ENCODE data around the gene KCND3. TPM values are rescaled to one million over a fixed set of nuclear protein-coding genes. Genes with fewer than 3 reads are reported as not detected.

Gene KCND3
- total RNA-seq, 1 donor from 2014 or later = 0.15 TPM

GRCh38 chr1:111888740-111889376 is 100.6 kb downstream of the KCND3 start:
- H3K9me3 Mint-ChIP-seq (ENCODE audit: unreplicated experiment) = no peaks in the 10 kb centered on the region
- H3K4me1 Mint-ChIP-seq (ENCODE audit: unreplicated experiment) = peaks cover 12% of the 10 kb centered on the region
- H3K27me3 Mint-ChIP-seq (ENCODE audit: unreplicated experiment) = peaks cover 3% of the 10 kb centered on the region
- DNase-seq (ENCODE audit: low spot score) = no peak
- H3K36me3 Mint-ChIP-seq (ENCODE audit: low read depth, unreplicated experiment) = no peaks in the 10 kb centered on the region
- no peak overlapping the region for H3K27ac Mint-ChIP-seq (ENCODE audit: unreplicated experiment)
- TF ChIP-seq, protein P1, sequence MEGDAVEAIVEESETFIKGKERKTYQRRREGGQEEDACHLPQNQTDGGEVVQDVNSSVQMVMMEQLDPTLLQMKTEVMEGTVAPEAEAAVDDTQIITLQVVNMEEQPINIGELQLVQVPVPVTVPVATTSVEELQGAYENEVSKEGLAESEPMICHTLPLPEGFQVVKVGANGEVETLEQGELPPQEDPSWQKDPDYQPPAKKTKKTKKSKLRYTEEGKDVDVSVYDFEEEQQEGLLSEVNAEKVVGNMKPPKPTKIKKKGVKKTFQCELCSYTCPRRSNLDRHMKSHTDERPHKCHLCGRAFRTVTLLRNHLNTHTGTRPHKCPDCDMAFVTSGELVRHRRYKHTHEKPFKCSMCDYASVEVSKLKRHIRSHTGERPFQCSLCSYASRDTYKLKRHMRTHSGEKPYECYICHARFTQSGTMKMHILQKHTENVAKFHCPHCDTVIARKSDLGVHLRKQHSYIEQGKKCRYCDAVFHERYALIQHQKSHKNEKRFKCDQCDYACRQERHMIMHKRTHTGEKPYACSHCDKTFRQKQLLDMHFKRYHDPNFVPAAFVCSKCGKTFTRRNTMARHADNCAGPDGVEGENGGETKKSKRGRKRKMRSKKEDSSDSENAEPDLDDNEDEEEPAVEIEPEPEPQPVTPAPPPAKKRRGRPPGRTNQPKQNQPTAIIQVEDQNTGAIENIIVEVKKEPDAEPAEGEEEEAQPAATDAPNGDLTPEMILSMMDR (IDR thresholded peaks at IDR 0.05; ENCODE audit: unreplicated experiment) = no peak
- no peak overlapping the region for H3K4me3 Mint-ChIP-seq (ENCODE audit: unreplicated experiment)

DNA sequence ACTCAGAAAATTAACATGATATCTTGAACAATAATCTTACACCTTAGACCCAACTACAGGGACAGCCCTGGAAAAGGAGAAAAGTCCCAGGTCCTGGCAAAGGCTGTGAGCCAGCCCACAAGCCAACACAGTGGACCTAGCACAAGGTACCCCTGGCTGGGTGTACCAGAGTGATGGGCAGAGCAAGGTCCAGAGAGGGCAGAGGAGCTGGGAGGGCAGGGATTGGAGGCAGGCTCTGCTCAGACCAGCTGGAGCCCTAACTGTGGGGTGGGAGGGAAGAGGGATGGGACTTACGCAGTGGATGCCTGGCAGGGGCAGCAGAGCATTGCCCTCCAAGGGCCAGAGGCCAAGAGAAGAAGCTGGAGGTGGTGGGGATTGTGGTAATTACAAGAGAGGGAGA is 101.6 kb downstream of the KCND3 start:
- no peak overlapping the region for H3K4me3 Mint-ChIP-seq (ENCODE audit: unreplicated experiment)
- H3K36me3 Mint-ChIP-seq (ENCODE audit: low read depth, unreplicated experiment) = no peaks in the 10 kb centered on the region
- no peak overlapping the region for H3K27ac Mint-ChIP-seq (ENCODE audit: unreplicated experiment)
- H3K9me3 Mint-ChIP-seq (ENCODE audit: unreplicated experiment) = no peaks in the 10 kb centered on the region
- DNase-seq (ENCODE audit: low spot score) = no peak
- H3K4me1 Mint-ChIP-seq (ENCODE audit: unreplicated experiment) = peaks cover 12% of the 10 kb centered on the region
- TF ChIP-seq, protein P1 (IDR thresholded peaks at IDR 0.05; ENCODE audit: unreplicated experiment) = no peak
- H3K27me3 Mint-ChIP-seq (ENCODE audit: unreplicated experiment) = peaks cover 4% of the 10 kb centered on the region

GRCh38 chr1:111887385-111887784 is 102.1 kb downstream of the KCND3 start:
- TF ChIP-seq, protein P1 (IDR thresholded peaks at IDR 0.05; ENCODE audit: unreplicated experiment) = no peak
- DNase-seq (ENCODE audit: low spot score) = no peak
- H3K4me1 Mint-ChIP-seq (ENCODE audit: unreplicated experiment) = peaks cover 12% of the 10 kb centered on the region
- no peaks in the 10 kb centered on the region for H3K36me3 Mint-ChIP-seq (ENCODE audit: low read depth, unreplicated experiment)
- H3K27me3 Mint-ChIP-seq (ENCODE audit: unreplicated experiment) = peaks cover 6% of the 10 kb centered on the region
- H3K27ac Mint-ChIP-seq (ENCODE audit: unreplicated experiment) = no peak overlapping the region
- H3K9me3 Mint-ChIP-seq (ENCODE audit: unreplicated experiment) = no peaks in the 10 kb centered on the region
- H3K4me3 Mint-ChIP-seq (ENCODE audit: unreplicated experiment) = no peak overlapping the region

DNA sequence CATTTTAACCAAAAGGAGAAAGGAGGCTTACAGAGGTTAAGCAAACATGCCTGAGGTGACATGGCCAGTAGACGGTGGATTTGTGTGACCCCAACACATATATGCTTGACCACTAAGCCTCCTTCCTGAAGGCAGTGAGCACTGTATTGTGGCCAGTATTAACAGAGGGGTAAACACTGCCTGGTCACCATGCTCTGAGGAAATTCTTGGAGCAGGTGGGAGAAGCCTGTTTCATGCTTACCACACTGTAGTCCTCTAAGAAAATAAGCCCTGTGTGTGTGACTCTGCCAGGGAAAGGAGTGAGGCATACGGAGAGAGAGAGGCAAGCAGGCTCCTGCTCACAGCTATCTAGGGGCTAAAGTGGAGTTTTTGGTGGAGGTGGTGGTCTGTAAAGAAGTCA is 102.7 kb downstream of the KCND3 start:
- Mint-ChIP-seq H3K27ac (ENCODE audit: unreplicated experiment) (no peak overlapping the region), H3K4me1 (ENCODE audit: unreplicated experiment) (peaks cover 12% of the 10 kb centered on the region), H3K4me3 (ENCODE audit: unreplicated experiment) (no peak overlapping the region), H3K36me3 (ENCODE audit: low read depth, unreplicated experiment) (no peaks in the 10 kb centered on the region), H3K27me3 (ENCODE audit: unreplicated experiment) (peaks cover 9% of the 10 kb centered on the region), H3K9me3 (ENCODE audit: unreplicated experiment) (no peaks in the 10 kb centered on the region)
- DNase-seq (ENCODE audit: low spot score) = no peak
- TF ChIP-seq, protein P1 (IDR thresholded peaks at IDR 0.05; ENCODE audit: unreplicated experiment) = no peak

- H3K4me1 Mint-ChIP-seq (ENCODE audit: unreplicated experiment) = peaks cover 28% of the 10 kb centered on the region
- no peaks in the 10 kb centered on the region for H3K36me3 Mint-ChIP-seq (ENCODE audit: low read depth, unreplicated experiment)
- no peaks in the 10 kb centered on the region for H3K9me3 Mint-ChIP-seq (ENCODE audit: unreplicated experiment)
- no peak overlapping the region for H3K4me3 Mint-ChIP-seq (ENCODE audit: unreplicated experiment)
- H3K27me3 Mint-ChIP-seq (ENCODE audit: unreplicated experiment) = peaks cover 11% of the 10 kb centered on the region
- no peak overlapping the region for H3K27ac Mint-ChIP-seq (ENCODE audit: unreplicated experiment)
- no peak for DNase-seq (ENCODE audit: low spot score)
- TF ChIP-seq, protein P1 (IDR thresholded peaks at IDR 0.05; ENCODE audit: unreplicated experiment) = no peak
Observed at GRCh38 chr1:111884772-111885443, 104.6 kb downstream of the KCND3 start.
